C4-2B (cell line): ENCODE measurements around the gene PTGR3.

Source experiments
- ZFX ChIP-seq: fragments of 450-650 bp; IDR thresholded peaks from 2 replicates; pipeline ENCODE4 v1.6.1; 2017
- TF ChIP-seq, protein P1 (sequence below): fragments of 450-650 bp; conservative IDR thresholded peaks from 2 replicates; pipeline ENCODE4 v1.5.1; 2017; ENCODE audit warnings: mild to moderate bottlenecking

DNA sequence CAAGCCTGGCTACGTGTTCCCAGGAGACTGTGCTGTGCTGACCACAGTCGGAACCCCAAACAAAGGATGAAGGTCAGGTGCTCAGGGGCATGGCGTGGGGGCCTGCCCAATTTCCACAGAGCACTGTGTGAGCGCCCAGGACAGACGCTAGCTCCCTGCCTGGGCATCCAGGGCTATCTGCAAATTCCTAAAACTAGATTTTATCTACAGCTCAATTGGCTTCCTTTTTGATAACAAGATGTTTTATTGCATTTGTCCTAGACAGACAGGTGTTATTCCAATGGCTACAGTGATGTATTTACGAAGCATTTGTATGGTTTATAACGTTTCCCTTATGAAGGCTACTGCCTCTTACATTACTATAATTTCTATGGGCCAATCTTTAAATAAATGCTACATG is 16.0 kb downstream of the PTGR3 start:
- TF ChIP-seq, protein P1, sequence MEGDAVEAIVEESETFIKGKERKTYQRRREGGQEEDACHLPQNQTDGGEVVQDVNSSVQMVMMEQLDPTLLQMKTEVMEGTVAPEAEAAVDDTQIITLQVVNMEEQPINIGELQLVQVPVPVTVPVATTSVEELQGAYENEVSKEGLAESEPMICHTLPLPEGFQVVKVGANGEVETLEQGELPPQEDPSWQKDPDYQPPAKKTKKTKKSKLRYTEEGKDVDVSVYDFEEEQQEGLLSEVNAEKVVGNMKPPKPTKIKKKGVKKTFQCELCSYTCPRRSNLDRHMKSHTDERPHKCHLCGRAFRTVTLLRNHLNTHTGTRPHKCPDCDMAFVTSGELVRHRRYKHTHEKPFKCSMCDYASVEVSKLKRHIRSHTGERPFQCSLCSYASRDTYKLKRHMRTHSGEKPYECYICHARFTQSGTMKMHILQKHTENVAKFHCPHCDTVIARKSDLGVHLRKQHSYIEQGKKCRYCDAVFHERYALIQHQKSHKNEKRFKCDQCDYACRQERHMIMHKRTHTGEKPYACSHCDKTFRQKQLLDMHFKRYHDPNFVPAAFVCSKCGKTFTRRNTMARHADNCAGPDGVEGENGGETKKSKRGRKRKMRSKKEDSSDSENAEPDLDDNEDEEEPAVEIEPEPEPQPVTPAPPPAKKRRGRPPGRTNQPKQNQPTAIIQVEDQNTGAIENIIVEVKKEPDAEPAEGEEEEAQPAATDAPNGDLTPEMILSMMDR: no peak
- TF ChIP-seq ZFX: no peak
